ENCODE data around the gene FOXA2. TPM values are rescaled to one million over a fixed set of nuclear protein-coding genes. Genes with fewer than 3 reads are reported as not detected.

The FOXA2 gene
- total RNA-seq, 4 donors from 2014 or later, result not detected

- WGBS, 2 donors (ENCODE audit: low coverage in 1 of 2), result 0% methylated on average over 2 of the region's 54 CpGs; no CpG with 5 or more reads in 1 of the 2 donors
- no peaks in the 10 kb centered on the region for H3K36me3 ChIP-seq
- H3K9me3 ChIP-seq, result no peaks in the 10 kb centered on the region
- peaks cover 100% of the 10 kb centered on the region for H3K27me3 ChIP-seq
- H3K4me3 ChIP-seq, result no peak overlapping the region
- no peak for ATAC-seq
- TF ChIP-seq POLR2AphosphoS5 (IDR thresholded peaks at IDR 0.05) (no peak), POLR2A (IDR thresholded peaks at IDR 0.05) (no peak), EP300 (IDR thresholded peaks at IDR 0.05) (no peak)
- TF ChIP-seq, protein P1, sequence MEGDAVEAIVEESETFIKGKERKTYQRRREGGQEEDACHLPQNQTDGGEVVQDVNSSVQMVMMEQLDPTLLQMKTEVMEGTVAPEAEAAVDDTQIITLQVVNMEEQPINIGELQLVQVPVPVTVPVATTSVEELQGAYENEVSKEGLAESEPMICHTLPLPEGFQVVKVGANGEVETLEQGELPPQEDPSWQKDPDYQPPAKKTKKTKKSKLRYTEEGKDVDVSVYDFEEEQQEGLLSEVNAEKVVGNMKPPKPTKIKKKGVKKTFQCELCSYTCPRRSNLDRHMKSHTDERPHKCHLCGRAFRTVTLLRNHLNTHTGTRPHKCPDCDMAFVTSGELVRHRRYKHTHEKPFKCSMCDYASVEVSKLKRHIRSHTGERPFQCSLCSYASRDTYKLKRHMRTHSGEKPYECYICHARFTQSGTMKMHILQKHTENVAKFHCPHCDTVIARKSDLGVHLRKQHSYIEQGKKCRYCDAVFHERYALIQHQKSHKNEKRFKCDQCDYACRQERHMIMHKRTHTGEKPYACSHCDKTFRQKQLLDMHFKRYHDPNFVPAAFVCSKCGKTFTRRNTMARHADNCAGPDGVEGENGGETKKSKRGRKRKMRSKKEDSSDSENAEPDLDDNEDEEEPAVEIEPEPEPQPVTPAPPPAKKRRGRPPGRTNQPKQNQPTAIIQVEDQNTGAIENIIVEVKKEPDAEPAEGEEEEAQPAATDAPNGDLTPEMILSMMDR (IDR thresholded peaks at IDR 0.05), result no peak
- peaks cover 0 to 66% (median 22%) of the 10 kb centered on the region in 3 donors for H3K4me1 ChIP-seq
- no peak overlapping the region for H3K27ac ChIP-seq
These were observed 1.9 kb downstream of the FOXA2 start for GRCh38 chr20:22582386-22582963.

GRCh38 chr20:22581437-22582385 lies 2.7 kb downstream of the FOXA2 start:
- no peak overlapping the region for H3K27ac ChIP-seq
- peaks cover 100% of the 10 kb centered on the region for H3K27me3 ChIP-seq
- no peak for TF ChIP-seq POLR2A (IDR thresholded peaks at IDR 0.05)
- TF ChIP-seq POLR2AphosphoS5 (IDR thresholded peaks at IDR 0.05), result no peak
- TF ChIP-seq, protein P1 (IDR thresholded peaks at IDR 0.05), result no peak
- TF ChIP-seq EP300 (IDR thresholded peaks at IDR 0.05), result no peak
- H3K9me3 ChIP-seq, result no peaks in the 10 kb centered on the region
- no peak for ATAC-seq
- no peaks in the 10 kb centered on the region for H3K36me3 ChIP-seq
- H3K4me1 ChIP-seq, result peaks cover 0 to 67% (median 22%) of the 10 kb centered on the region in 3 donors
- WGBS, 2 donors (ENCODE audit: low coverage in 1 of 2), result 12 to 18% methylated on average over 7 to 12 of the region's 54 CpGs
- no peak overlapping the region for H3K4me3 ChIP-seq

DNA sequence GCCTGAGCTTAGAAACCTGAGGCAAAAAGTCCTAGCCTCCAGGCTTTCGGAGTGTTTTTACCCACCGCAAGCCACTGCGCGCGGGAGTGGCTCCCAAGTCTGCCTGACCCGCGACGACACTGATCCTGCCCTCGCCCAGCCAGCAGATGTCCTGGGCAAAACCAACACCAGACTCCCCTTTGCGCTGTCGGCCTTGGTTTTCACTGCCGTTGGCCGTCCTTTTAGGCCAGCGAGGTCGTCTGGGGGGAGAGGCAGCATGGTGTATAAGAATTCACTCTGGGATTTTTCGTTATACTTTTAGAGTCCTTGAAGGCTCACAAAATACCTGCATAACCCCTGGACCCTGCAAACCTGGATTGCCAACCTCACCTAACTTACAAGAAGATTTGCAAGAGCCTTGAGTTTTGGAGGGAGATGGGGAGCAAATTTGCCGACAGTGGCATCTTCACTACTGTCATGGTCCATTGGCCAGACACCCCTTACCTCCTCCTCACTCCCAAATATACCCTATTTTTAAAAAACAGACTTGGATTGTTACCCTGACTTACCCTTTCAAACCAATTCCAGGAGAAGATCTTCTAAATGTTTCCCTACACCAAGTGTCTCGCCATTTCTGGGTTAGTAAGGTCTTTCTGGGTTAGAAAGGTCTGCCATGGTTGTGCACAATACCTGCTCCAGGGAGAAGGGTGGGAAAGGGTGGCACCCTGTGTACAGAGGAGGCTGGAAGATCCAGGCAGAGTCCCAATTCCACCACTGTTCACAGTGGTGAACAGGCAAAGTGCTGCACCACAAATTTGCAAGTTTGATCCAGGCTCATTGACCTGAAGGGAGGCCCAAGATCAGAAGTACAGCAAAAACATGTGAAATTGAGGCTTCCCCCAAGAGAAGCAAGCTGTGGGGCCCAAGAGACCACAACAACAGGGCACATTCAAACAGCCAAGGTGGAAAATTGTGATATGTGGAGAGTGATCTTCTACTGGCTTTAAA lies 4.4 kb downstream of the FOXA2 start:
- no peak for ATAC-seq
- Histone ChIP-seq H3K27me3 (peaks cover 100% of the 10 kb centered on the region), H3K36me3 (no peaks in the 10 kb centered on the region), H3K9me3 (no peaks in the 10 kb centered on the region), H3K4me1 (peaks cover 0 to 58% (median 22%) of the 10 kb centered on the region in 3 donors), H3K27ac (no peak overlapping the region), H3K4me3 (no peak overlapping the region)
- TF ChIP-seq POLR2A (IDR thresholded peaks at IDR 0.05), result no peak
- 4 to 16% methylated on average over 2 to 4 of the region's 18 CpGs for WGBS, 2 donors (ENCODE audit: low coverage in 1 of 2)

DNA sequence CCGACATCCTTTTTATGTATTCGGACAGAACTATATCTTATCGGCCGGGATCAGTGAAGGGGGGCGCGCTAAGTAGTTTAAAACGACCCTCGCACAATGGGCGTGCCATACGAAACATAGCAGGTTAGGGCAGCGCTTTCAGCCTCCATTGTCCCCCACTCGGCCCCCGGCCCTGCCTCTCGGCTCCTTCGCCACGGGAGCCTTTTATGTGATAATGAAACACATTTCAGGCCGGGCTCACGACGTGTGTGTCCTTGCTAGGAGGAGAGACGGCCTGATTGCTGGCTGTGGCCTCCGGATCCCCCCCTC lies 5.3 kb downstream of the FOXA2 start:
- Histone ChIP-seq H3K36me3 (no peaks in the 10 kb centered on the region), H3K4me3 (peak overlapping the region in 1 of 2 donors; percentile 16), H3K27ac (no peak overlapping the region), H3K4me1 (peaks cover 0 to 49% (median 22%) of the 10 kb centered on the region in 3 donors), H3K27me3 (peaks cover 99% of the 10 kb centered on the region), H3K9me3 (no peaks in the 10 kb centered on the region)
- ATAC-seq, result no peak
- WGBS, 2 donors (ENCODE audit: low coverage in 1 of 2), result 0 to 6% methylated on average over 4 to 10 of the region's 21 CpGs
- TF ChIP-seq EP300 (IDR thresholded peaks at IDR 0.05), result no peak
- no peak for TF ChIP-seq POLR2AphosphoS5 (IDR thresholded peaks at IDR 0.05)
- TF ChIP-seq POLR2A (IDR thresholded peaks at IDR 0.05), result no peak
- TF ChIP-seq, protein P1 (IDR thresholded peaks at IDR 0.05), result no peak

Data from gastroesophageal sphincter (tissue), 4 donors.